H7 (cell line): ENCODE measurements around the gene RIN3. TPM values are rescaled to one million over a fixed set of nuclear protein-coding genes. Genes with fewer than 3 reads are reported as not detected.
A peak's percentile ranks its signal among the peaks of the same experiment; 100 is the strongest.

Source experiments
- DNase-seq: peaks from one replicate; pipeline ENCODE4 v3.0.0; 2012
- H3K27me3 ChIP-seq: 2 replicates; pipeline ENCODE4 v1.6.0; 2011; ENCODE audit warnings: mild to moderate bottlenecking, low read length; ENCODE audit not compliant: control insufficient read depth, insufficient read depth
- H3K36me3 ChIP-seq: replicated peaks from 2 replicates; pipeline ENCODE4 v1.5.1; 2011; ENCODE audit warnings: low read length; ENCODE audit not compliant: control insufficient read depth, insufficient read depth
- H3K4me3 ChIP-seq: 2 replicates; pipeline ENCODE4 v1.5.1; 2011; ENCODE audit warnings: low read depth, mild to moderate bottlenecking, control low read depth, low read length, moderate library complexity; ENCODE audit not compliant: insufficient read depth
- total RNA-seq: library from RNA; depleted of rRNA; stranded (reverse); fragments of >200 nt; shearing (Covaris generic); gene quantifications from 2 replicates; pipeline ENCODE4 v1.2.3, GENCODE V29; 2014

The RIN3 gene
- total RNA-seq, 1 experiment from 2014 or later, result 0.76 TPM

DNA sequence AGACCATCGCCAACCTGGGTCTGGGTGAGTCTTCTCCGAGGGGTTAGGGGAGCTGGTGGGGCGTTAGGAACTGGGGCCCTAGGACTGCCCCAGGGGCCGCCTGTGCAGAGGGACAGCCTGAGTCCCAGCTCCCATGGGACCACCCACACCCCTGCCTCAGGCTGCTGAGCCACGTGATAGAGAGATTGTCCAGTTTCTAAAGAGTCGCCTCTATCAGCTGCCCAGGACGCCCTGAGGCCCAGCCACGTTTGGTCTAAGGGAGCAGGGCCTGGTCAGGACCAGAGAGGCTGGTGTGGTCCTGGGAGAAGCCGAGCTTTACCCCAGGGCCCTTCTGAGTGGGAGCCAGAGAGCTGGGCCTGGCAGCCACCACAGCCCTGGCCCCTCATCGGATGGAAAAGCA, 127.7 kb downstream of the RIN3 start:
- no peak overlapping the region for H3K4me3 ChIP-seq
- DNase-seq, result peak; percentile 23
- H3K36me3 ChIP-seq, result no peaks in the 10 kb centered on the region
- no peaks in the 10 kb centered on the region; the same call in 1 of the 2 replicates for H3K27me3 ChIP-seq

DNA sequence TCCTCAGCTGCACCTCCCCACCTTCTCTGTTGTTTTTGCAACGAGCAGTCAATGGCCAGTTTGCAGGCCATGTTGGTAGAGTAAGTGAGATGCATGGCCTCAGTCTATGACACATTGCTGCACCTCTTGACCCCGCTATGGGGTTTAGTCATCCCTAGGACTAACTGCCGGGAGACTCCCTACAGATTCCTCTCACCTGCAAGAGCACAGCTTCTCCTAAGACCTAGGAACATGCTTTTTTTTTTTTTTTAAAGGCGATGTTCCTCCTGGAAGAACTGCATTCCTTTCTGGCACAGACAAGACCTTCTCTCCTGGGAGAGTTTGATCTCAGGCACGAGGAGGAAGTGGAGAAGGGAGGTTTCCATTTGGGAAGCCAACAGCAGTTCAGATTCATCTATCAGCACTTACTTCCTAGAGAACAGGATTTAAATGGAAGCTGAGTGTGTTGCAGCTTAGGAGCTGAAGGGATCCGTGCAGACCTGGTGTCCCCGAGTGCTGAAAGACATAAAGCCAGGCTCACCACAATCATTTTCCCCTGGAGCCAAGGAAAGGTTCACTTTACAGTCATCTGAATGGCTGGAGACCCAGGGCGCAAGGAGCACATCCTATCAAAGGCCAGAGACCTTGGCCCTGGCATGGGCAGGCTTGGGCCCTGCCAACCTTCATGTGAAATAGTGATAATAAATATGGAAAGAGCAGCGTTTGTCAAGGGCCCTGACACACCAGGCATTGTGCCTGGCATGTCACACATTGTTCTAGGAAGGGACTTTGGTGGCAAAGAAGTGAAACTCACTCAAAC, 130.8 kb downstream of the RIN3 start:
- Histone ChIP-seq H3K36me3 (no peaks in the 10 kb centered on the region), H3K27me3 (no peaks in the 10 kb centered on the region; the same call in 1 of the 2 replicates), H3K4me3 (no peak overlapping the region)
- no peak for DNase-seq

DNA sequence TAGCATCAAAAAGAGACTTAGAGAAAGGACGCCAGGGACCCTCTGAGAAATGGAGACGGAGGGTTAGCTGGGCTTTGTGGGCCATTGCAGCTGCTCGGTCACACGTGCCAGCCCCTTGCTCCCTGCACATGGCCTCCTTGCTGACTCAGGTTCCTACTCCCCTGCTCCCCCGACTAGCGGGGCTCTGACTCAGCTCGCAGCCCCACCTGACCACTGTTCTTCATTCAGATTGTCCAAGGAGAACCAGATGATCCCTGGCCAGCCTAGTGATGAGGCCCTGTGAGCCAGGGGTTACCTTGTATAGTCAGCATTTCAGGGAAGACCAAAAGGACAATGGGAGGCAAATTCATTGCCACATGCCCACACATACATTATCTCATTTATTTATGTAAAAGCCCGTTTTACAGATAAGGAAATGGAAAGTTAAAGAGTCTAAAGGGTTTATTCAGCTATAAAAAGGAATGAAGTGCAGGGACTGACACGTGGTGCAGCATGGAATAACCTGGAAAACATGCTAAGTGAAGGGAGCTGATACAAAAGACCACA, 131.5 kb downstream of the RIN3 start:
- no peaks in the 10 kb centered on the region for H3K36me3 ChIP-seq
- no peaks in the 10 kb centered on the region for H3K27me3 ChIP-seq
- no peak for DNase-seq
- no peak overlapping the region for H3K4me3 ChIP-seq

DNA sequence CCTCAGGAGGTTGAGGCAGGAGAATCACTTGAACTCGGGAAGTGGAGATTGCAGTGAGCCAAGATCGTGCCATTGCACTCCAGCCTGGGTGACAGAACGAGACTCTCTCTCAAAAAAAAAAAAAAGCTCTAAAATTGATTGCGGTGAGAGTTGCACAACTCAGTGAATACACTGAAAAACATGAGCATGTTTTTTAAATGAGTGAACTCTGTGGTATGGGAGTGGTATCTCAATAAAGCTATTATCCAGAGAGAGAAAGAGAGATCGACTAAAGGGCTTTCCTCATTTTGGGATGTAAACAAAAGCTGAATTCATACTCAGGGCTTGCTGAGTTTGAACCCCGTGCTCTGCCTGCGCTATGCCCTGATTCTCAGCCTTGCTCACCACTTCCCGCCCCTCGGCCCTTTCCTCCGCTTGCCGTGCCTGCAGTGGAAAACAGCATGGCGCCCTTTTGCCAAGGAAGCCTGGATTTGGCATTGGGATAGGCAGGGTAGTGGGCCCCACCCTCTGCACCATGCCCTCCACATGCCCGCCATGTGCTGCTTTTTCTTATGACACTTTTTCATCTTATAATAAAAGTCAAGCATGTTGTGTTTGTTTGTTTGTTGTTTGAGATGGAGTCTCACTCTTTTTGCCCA, 132.4 kb downstream of the RIN3 start:
- no peak overlapping the region for H3K4me3 ChIP-seq
- H3K27me3 ChIP-seq, result no peaks in the 10 kb centered on the region
- H3K36me3 ChIP-seq, result no peaks in the 10 kb centered on the region
- no peak for DNase-seq

DNA sequence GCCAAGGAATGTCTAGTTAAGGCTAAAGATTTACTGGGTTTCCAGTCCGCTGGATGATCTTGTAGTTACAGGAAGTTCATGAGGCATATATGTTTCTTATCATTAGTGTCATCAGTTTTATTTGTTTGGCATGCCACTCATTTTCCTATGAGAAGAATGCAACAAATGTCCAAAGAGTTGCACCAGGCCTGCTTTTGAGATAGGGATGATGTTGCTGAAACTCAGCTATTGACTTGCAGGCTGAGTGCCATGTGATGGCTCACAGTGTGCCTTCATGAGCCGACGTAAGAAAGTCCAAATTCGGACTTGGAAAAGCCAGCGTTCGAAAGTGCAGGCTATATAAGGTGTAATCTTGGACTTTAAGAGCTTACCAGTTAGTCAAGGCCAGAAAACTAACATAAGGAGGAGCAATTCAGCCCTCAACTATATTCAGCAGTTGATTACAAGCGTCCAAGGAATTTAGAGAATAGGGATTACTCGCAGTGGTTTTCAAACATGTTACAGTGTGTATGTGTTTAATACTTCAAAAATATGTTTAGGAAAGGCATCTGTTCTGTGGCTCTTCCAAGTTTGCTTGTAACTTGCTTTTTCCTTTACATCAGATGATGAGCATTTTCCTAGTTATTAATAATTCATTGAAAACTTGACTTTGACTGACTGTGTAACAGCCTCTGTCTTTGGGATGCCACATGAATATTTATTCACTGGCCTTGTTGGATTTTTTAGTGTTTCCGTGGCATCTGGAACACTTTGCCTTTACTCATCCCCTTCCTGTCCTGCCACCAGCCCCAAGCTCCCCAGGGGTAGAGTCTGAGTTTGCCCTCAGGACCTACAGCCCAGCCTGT, 133.6 kb downstream of the RIN3 start:
- Histone ChIP-seq H3K36me3 (no peaks in the 10 kb centered on the region), H3K4me3 (no peak overlapping the region), H3K27me3 (no peaks in the 10 kb centered on the region)
- DNase-seq, result peak; percentile 4

DNA sequence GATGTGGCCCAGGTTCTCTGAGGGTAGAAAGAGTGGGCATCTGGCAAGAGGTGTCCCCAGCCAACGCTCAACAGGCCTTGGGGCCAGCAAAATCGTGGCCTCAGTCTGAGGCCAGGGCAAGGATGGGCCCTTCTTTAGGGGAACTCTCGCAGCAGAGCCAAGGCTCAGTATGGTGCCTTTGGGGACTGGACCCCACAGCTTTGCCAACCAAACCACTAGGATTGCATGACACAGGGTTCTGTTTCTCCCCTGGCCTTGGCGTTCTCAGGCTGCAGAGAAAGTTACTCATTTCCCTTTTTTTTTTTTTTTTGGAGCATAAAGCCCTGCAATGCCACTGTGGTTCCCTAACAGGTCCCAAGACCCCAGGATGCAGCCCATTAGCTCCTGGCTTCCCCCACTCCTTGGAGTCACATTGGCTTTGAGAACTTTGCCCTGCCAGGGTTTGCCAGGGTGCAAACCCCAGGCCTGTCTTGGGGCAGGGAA, 134.3 kb downstream of the RIN3 start:
- Histone ChIP-seq H3K27me3 (no peaks in the 10 kb centered on the region), H3K4me3 (no peak overlapping the region), H3K36me3 (no peaks in the 10 kb centered on the region)
- no peak for DNase-seq

DNA sequence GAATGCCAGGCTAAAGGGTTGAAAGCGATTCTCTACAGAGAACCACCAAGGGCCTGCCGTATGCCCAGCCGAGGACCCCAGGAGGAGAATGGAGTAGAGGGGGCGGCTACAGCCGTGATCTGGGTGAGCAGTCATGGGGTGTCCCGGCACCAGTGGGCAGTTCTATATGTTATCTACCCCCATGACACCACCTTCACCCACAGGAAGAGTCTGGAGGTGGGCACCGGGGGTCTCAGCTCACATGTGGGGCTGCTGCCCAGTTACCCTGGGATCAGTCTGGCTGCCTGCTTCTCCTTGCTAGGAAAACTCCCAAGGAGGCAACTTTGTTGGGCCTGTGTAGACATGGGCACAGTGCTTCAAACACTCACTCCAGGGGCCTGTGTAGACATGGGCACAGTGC, 135.5 kb downstream of the RIN3 start:
- Histone ChIP-seq H3K27me3 (no peaks in the 10 kb centered on the region), H3K36me3 (no peaks in the 10 kb centered on the region), H3K4me3 (no peak overlapping the region)
- DNase-seq, result no peak

DNA sequence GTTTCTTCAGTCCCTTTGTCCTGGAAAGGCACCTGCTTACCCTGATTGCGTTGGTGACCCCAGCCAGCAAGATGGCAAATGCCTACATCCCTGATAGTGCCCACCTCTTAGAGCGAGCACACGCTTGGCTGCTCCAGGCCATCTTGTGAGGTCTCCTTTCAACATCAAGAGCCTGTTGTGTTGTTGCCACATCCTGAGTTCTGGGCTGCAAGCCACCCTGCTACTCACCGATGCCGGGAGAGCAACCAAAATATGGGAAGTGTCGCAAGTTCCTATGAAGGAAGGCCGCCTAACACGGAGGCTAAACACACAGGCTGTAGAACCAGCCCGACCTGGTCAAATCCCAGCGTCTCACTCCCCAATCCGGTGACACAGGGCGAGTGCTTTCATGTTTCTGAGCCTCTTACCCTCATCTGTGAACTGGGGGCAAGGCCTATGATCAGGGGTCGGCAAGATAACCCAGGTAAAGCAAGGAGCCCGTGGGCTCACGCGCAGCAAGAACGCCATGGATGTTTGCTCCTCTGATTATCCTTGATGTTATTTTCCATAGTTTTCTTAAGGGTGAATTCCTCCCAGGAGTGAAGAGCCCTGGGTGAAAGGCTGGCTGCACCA, 136.5 kb downstream of the RIN3 start:
- Histone ChIP-seq H3K36me3 (no peaks in the 10 kb centered on the region), H3K4me3 (no peak overlapping the region), H3K27me3 (no peaks in the 10 kb centered on the region)
- no peak for DNase-seq

DNA sequence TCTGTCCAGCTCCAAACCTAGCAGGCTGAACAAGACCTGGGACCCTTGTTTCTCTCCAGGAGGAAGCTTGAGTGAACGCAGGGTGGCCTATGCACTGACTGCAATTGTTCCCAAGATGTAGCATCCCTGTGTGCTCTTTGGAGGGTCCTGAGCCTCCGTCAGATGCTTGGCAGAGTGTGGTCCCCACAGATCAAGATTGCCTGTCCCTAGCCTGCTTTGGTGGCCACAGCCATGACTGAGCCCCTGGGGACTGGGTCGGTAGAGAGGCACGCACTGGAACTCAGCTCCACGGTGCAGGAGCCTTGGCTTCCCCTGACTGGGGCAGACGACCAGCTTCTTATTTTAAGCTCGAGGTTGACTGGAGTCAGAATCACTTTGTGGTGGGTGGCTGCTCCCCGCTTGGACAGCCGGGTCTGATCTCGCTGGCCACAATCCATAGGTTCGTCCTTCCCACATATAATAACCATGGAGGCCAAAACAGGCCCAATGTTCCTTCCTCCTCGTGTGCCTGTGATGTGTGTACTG, 137.1 kb downstream of the RIN3 start:
- Histone ChIP-seq H3K4me3 (no peak overlapping the region), H3K36me3 (no peaks in the 10 kb centered on the region), H3K27me3 (no peaks in the 10 kb centered on the region)
- DNase-seq, result no peak

DNA sequence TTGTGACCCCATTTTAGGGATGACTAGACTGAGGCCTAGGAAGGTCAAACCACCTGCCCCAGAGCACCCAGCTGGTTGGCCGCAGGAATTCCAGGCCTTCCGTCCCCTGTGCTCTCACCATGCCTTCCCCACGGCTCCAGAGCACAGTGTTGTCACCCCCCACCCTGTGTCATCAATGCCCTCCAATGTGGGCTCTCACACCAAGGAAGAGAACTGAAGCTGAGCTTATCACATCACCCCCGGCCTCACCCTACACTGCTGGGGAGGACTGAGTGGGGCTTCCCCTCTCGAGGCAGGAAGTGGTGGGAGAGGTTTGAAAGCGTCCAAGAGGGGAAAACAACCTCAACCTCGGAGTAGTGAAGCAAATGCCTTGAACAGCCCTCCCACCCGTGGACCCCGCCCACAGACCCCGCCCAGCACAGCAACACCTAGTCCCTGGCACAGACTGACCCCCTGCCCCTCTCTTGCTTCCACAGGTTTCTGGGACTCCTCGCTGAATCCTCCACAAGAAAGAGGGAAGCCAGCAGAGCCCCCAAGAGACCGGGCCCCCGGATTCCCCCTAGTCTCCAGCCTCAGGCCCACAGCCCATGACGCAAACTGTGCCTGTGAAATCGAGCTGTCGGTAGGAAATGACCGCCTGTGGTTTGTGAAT, 137.7 kb downstream of the RIN3 start:
- Histone ChIP-seq H3K36me3 (no peaks in the 10 kb centered on the region), H3K27me3 (no peaks in the 10 kb centered on the region), H3K4me3 (no peak overlapping the region)
- DNase-seq, result peak; percentile 59

DNA sequence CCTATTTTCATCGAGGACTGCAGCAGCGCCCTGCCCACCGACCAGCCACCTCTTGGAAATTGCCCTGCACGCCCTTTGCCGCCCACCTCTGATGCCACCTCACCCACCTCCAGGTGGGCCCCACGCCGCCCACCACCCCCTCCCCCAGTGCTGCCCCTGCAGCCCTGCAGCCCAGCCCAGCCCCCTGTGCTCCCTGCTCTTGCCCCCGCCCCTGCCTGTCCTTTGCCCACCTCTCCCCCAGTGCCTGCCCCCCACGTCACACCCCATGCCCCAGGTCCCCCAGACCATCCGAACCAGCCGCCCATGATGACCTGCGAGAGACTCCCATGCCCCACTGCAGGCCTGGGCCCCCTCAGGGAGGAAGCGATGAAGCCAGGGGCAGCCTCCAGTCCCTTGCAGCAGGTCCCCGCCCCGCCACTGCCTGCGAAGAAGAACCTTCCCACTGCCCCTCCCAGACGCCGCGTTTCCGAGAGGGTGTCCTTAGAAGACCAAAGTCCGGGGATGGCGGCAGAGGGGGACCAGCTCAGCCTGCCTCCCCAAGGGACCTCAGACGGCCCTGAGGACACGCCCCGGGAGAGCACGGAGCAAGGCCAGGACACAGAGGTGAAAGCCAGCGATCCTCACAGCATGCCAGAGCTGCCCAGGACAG, 138.3 kb downstream of the RIN3 start:
- DNase-seq, result no peak
- H3K27me3 ChIP-seq, result no peaks in the 10 kb centered on the region
- no peak overlapping the region for H3K4me3 ChIP-seq
- H3K36me3 ChIP-seq, result no peaks in the 10 kb centered on the region

DNA sequence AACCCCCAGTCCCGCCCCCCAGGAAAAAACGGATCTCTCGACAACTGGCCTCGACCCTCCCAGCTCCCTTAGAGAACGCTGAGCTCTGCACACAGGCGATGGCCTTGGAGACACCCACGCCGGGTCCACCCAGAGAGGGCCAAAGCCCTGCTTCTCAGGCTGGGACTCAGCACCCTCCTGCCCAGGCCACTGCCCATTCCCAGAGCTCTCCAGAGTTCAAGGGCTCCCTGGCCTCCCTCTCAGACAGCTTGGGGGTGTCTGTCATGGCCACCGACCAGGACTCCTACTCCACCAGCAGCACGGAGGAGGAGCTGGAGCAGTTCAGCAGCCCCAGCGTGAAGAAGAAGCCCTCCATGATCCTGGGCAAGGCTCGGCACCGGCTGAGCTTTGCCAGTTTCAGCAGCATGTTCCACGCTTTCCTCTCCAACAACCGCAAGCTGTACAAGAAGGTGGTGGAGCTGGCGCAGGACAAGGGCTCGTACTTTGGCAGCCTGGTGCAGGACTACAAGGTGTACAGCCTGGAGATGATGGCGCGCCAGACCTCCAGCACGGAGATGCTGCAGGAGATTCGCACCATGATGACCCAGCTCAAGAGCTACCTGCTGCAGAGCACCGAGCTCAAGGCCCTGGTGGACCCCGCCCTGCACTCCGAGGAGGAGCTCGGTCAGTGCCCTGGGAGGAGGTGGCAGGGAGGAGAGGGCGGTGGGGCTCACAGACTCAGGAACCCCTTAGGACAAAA, 139.0 kb downstream of the RIN3 start:
- H3K4me3 ChIP-seq, result no peak overlapping the region
- DNase-seq, result no peak
- no peaks in the 10 kb centered on the region for H3K27me3 ChIP-seq
- no peaks in the 10 kb centered on the region for H3K36me3 ChIP-seq
